Activated naive CD4-positive, alpha-beta T cell treated with anti-CD3 and anti-CD28 coated beads, Interleukin-2, amount 50 U/mL, for 24 hours (primary cell): ENCODE data around the gene COL8A2.

ENCODE experiments used
- H3K27ac Mint-ChIP-seq: one replicate; pipeline ENCODE4 v1.8.0; 2021; ENCODE audit warnings: mild to moderate bottlenecking, mixed read lengths
- H3K27me3 Mint-ChIP-seq: one replicate; pipeline ENCODE4 v1.8.0; 2021; ENCODE audit warnings: mixed read lengths
- H3K36me3 Mint-ChIP-seq: one replicate; pipeline ENCODE4 v1.8.0; 2021; ENCODE audit warnings: mixed read lengths
- H3K4me1 Mint-ChIP-seq: one replicate; pipeline ENCODE4 v1.8.0; 2021; ENCODE audit warnings: mixed read lengths
- H3K4me3 Mint-ChIP-seq: one replicate; pipeline ENCODE4 v1.8.0; 2021; ENCODE audit warnings: mild to moderate bottlenecking, mixed read lengths
- H3K9me3 Mint-ChIP-seq: one replicate; pipeline ENCODE4 v1.8.0; 2021; ENCODE audit warnings: mixed read lengths

Gene COL8A2

DNA sequence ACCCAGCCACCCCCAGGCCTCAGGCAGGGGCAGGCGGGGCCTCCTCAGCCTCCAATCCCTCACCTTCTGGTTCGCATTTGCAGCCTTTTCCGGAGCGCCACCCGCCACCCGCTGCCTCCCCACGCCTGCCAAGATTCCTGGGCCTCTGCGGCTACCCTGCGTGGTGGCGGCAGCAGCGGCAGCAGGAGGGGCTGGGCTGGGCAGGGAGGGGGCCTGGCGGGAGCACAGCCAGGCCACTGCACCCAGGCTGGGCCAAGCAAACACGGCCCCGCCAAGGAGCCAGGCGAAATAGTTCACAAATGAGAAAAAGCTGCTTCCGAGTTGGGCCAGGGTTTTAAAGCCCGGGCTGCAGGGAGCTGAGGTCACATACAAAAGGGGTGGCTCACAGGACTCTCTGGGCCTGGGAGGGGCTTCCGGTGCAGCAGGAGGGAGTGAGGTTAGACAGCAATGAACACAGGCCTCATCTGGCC lies 9.8 kb downstream of the COL8A2 start:
- no peaks in the 10 kb centered on the region for H3K27me3 Mint-ChIP-seq
- no peaks in the 10 kb centered on the region for H3K9me3 Mint-ChIP-seq
- H3K36me3 Mint-ChIP-seq: no peaks in the 10 kb centered on the region
- no peak overlapping the region for H3K4me3 Mint-ChIP-seq
- H3K27ac Mint-ChIP-seq: no peak overlapping the region
- peaks cover 14% of the 10 kb centered on the region for H3K4me1 Mint-ChIP-seq

DNA sequence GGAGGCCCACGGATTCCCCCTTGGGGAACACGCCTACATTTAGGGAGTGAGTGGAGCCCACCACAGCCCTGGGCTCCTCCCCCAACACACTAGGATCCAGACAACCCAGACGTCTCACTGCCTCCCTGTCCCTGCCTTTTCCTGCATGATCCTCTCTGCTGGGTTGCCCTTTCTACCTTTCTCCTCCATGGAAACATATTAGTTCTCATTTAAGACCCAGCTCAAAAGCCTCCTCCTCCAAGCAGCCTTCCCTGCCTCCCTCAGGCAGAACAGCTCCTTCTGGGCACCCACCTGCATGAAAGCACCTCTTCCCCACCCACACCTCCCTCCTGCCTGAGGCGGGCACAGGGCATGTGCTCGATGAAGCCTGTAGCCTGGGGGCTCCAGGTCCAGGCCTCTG lies 10.7 kb downstream of the COL8A2 start:
- Mint-ChIP-seq H3K36me3 (no peaks in the 10 kb centered on the region), H3K27ac (no peak overlapping the region), H3K4me1 (peaks cover 19% of the 10 kb centered on the region), H3K4me3 (no peak overlapping the region), H3K9me3 (no peaks in the 10 kb centered on the region), H3K27me3 (no peaks in the 10 kb centered on the region)

DNA sequence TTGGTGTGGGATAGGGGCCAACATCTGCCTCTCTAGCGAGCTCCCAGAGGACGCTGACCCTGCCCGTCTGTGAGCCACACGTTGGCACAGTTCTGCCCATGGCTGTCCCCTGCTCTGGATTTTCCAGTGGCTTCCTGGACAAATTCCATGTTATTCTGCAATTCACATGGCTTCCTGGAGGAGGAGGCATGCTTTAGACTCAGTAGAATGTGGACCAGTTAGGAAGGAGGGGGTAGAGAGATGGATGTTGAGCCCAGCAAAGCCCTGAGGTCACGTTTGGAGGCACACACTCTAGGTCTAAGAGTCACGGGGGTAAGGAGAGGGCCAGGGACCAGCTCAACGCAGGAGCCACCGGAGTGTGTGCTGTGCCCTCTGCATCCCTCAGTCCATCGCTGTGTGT lies 12.2 kb downstream of the COL8A2 start:
- H3K9me3 Mint-ChIP-seq: no peaks in the 10 kb centered on the region
- no peaks in the 10 kb centered on the region for H3K36me3 Mint-ChIP-seq
- H3K4me3 Mint-ChIP-seq: no peak overlapping the region
- no peaks in the 10 kb centered on the region for H3K27me3 Mint-ChIP-seq
- H3K27ac Mint-ChIP-seq: no peak overlapping the region
- H3K4me1 Mint-ChIP-seq: peaks cover 34% of the 10 kb centered on the region

DNA sequence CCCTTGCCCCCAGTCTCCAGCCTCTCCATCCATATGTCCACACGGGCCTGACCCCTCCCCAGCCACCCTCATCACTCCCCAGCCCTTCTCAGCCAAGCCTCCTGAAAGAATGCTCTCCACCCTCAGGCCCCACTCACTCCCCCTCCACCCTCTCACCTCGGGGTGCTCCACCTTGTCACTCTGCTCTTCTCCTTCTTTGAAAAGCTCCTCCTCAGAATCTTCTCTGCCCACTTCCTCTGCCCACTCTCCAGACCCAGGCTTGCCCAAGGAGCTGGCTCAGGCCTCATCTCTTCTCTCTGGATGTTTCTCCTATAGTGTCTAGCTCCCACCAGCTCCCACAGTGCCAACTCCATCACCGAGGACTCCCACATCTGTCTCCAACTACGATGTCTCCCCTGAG lies 13.9 kb downstream of the COL8A2 start:
- Mint-ChIP-seq H3K9me3 (no peaks in the 10 kb centered on the region), H3K4me3 (no peak overlapping the region), H3K4me1 (peaks cover 36% of the 10 kb centered on the region), H3K36me3 (no peaks in the 10 kb centered on the region), H3K27ac (peak overlapping the region; percentile 55), H3K27me3 (no peaks in the 10 kb centered on the region)

DNA sequence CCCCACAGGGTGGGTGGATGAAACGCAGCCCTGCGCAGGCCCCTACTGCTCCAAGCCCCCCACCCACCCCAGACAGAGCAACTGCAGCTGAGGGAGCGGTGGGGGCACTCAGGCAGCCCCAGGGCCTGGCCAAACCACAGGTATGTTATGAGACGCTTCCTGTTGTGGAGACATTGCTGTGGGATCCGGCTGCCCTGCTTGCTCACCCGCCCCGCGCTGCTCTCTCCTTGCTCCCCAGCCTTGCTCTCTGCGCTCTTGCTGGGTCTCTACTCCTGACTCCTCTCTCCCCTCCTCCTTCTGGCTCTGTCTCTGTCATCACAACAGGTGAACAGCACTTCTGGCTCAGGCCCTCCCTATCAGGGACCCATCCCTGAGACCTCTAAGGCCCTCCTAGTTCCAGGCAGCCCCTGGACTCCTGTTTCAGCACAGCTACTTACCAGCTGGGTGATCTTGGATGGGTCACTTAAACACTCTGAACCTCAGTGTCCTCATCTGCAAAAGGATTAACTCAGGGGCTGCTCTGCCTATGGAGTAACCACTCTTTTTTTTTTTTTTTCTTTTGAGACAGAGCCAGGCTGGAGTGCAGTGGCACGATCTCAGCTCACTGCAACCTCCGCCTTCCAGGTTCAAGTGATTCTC lies 15.9 kb downstream of the COL8A2 start:
- peak overlapping the region; percentile 43 for H3K27ac Mint-ChIP-seq
- peak overlapping the region; percentile 37 for H3K4me3 Mint-ChIP-seq

DNA sequence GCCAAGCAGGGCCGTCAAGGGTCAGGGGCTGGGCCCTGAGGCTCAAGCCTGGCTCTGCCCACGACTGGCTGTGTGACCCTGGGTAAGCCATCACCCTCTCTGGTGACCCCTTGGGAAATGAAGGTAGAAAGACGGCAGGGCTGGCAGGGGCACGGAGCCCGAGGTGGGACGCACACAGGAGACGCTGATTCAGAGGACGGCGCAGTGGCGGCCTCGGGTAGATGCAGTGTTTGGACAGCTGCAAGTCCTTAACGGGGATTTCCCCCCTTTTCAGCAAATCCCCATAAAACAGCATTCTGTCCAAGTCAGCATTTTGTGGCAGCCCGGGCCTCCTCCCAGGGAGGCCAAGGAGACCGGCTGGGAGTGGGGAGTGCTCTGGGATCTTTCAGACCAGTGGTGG lies 16.7 kb downstream of the COL8A2 start:
- Mint-ChIP-seq H3K4me3 (no peak overlapping the region), H3K4me1 (peaks cover 36% of the 10 kb centered on the region), H3K27me3 (no peaks in the 10 kb centered on the region), H3K36me3 (no peaks in the 10 kb centered on the region), H3K27ac (no peak overlapping the region), H3K9me3 (no peaks in the 10 kb centered on the region)

More for the DNA sequence above, 15.9 kb downstream of the COL8A2 start:
- Mint-ChIP-seq H3K27me3 (no peaks in the 10 kb centered on the region), H3K4me1 (peaks cover 36% of the 10 kb centered on the region), H3K36me3 (no peaks in the 10 kb centered on the region), H3K9me3 (no peaks in the 10 kb centered on the region)

DNA sequence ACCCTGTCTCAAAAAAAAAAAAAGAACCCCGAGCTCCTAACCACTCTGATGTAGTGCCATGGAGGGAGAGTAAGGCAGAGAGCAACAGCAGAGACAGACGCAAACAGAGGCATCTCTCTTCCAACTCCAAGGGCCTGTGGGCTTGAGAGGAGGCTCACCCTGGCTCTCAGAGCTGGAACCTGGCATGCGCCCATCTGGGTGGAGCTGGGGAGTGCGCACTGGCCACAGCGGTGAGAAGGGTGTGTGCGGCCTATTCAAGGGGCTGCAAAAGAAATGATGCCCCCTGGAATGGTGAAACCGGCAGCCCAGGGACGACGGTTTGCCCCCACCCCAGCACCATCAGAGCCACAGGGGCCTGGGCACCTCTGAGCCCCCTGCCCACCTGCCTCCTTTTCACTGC lies 17.6 kb downstream of the COL8A2 start:
- peaks cover 35% of the 10 kb centered on the region for H3K4me1 Mint-ChIP-seq
- no peaks in the 10 kb centered on the region for H3K9me3 Mint-ChIP-seq
- H3K36me3 Mint-ChIP-seq: no peaks in the 10 kb centered on the region
- H3K27me3 Mint-ChIP-seq: no peaks in the 10 kb centered on the region
- no peak overlapping the region for H3K27ac Mint-ChIP-seq
- H3K4me3 Mint-ChIP-seq: no peak overlapping the region

DNA sequence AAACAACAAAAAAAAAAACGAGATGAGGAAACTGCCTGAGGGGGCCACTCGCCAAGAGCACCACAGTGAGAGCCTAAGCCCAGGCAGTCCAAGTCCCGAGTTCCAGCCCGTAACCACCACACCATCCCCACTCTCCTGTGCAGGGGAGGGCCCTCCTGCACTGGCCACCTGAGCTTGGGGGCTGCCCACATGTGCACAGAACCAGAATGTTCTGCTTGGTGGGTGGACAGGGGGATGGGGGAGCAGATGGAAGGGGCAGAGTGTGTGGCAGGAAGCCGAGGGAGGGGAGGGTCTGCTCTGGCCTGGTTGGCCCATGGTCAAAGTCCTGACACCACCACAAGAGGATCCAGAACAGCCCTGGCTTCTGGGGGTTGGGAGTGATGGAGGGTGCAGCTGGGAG lies 18.8 kb downstream of the COL8A2 start:
- Mint-ChIP-seq H3K4me1 (peaks cover 26% of the 10 kb centered on the region), H3K27me3 (no peaks in the 10 kb centered on the region), H3K9me3 (no peaks in the 10 kb centered on the region), H3K27ac (no peak overlapping the region), H3K4me3 (no peak overlapping the region), H3K36me3 (no peaks in the 10 kb centered on the region)

DNA sequence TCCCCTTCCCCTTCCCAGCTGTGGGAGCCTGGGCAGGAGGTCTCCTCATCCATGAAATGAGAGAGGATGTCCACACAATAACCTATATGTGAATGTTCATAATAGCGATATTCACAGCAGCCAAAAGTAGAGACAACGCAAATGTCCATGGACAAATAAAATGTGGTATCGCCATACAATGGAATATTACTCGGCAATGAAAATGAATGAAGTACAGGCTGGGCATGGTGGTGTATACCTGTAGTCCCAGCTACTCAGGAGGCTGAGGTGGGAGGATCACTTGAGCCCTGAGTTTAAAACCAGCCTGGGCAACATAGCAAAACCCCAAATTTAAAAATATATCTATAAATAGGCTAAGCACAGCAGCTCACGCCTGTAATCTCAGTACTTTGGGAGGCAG lies 23.5 kb downstream of the COL8A2 start:
- no peaks in the 10 kb centered on the region for H3K36me3 Mint-ChIP-seq
- no peaks in the 10 kb centered on the region for H3K27me3 Mint-ChIP-seq
- no peak overlapping the region for H3K4me3 Mint-ChIP-seq
- no peaks in the 10 kb centered on the region for H3K9me3 Mint-ChIP-seq
- no peaks in the 10 kb centered on the region for H3K4me1 Mint-ChIP-seq
- no peak overlapping the region for H3K27ac Mint-ChIP-seq

DNA sequence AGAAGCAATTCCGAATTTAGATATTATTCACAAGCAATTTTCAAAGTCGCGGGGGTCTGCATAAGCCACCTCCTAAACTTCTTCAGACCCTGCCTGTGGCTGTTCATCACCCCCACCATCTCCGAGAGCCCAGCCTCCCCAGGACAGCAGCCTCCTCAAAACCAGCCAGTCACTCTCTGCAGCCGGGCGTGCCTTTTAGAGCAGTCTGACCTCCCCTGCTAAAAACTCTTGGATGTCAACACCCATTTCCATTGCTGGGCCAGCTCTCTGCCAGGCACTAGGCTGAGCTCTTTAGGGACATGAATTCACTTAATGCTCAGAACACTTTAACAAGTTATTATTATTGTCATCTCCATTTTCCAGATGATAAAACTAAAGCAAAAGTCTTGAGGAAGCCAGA lies 24.6 kb downstream of the COL8A2 start:
- Mint-ChIP-seq H3K36me3 (no peaks in the 10 kb centered on the region), H3K9me3 (no peaks in the 10 kb centered on the region), H3K4me1 (no peaks in the 10 kb centered on the region), H3K27me3 (no peaks in the 10 kb centered on the region), H3K4me3 (no peak overlapping the region), H3K27ac (peak overlapping the region; percentile 46)

DNA sequence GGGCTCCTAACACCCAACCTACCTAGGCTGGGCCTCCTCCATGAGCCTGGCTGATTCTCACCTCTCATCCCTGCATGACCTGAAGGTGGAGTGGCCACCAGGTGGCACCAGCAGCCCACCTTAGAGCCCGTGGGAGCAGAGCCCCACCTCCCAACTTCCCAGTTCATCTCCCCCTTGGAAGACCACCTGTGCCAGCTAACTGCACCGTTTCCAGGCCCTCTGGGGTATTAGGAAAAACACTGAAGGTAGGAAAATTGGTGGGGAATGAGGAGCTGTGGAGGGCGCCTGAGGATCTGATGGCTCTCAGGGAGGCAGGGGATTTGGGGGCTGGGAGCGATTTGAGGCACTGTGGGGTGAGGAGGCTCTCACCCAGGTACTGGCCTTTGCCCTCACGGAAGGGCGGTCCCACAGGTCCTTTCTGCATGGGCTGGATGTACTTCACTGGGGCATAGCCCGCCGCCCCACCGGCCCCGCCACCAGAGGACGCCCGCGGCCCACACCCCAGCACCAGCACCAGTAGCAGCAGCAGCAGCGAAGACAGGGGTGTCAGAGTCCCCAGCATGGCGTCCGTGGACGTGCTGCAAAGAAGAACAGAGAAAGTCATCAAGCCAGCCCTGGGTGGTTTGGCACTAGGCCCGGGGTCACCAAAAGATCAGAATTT lies 25.2 kb downstream of the COL8A2 start:
- no peak overlapping the region for H3K4me3 Mint-ChIP-seq
- H3K27ac Mint-ChIP-seq: no peak overlapping the region
- no peaks in the 10 kb centered on the region for H3K4me1 Mint-ChIP-seq
- no peaks in the 10 kb centered on the region for H3K27me3 Mint-ChIP-seq
- no peaks in the 10 kb centered on the region for H3K9me3 Mint-ChIP-seq
- no peaks in the 10 kb centered on the region for H3K36me3 Mint-ChIP-seq

DNA sequence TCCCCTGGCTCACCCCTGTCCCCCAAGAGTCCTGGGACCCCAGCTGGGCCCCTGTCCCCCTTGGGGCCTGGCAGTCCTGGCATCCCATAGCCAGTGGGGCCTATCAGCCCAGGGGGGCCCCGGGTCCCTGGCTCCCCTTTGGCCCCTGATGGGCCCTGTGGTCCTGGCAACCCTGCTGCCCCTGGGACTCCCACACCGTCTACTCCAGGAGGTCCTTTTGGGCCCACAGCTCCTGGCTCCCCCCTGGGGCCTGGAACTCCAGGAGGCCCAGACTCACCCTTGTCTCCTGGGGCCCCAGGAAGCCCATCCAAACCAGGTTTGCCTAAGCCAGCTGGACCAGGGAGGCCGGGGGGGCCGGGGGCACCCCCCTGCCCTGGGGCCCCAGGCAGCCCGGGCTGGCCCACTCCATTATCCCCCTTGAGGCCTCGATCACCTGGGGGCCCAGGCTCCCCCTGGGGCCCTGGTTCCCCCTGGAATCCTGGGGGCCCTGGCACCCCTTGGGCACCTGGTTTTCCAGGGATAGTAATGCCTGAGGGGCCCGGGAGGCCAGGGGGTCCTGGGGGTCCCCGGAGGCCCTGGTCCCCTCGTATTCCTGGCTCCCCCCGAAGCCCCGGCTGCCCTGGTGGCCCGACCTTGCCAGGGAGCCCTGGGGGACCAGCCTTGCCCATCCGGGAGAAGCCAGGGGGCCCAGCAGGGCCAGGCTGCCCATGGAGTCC lies 26.2 kb downstream of the COL8A2 start:
- Mint-ChIP-seq H3K27me3 (no peaks in the 10 kb centered on the region), H3K4me1 (no peaks in the 10 kb centered on the region), H3K27ac (no peak overlapping the region), H3K9me3 (no peaks in the 10 kb centered on the region), H3K36me3 (no peaks in the 10 kb centered on the region), H3K4me3 (no peak overlapping the region)

DNA sequence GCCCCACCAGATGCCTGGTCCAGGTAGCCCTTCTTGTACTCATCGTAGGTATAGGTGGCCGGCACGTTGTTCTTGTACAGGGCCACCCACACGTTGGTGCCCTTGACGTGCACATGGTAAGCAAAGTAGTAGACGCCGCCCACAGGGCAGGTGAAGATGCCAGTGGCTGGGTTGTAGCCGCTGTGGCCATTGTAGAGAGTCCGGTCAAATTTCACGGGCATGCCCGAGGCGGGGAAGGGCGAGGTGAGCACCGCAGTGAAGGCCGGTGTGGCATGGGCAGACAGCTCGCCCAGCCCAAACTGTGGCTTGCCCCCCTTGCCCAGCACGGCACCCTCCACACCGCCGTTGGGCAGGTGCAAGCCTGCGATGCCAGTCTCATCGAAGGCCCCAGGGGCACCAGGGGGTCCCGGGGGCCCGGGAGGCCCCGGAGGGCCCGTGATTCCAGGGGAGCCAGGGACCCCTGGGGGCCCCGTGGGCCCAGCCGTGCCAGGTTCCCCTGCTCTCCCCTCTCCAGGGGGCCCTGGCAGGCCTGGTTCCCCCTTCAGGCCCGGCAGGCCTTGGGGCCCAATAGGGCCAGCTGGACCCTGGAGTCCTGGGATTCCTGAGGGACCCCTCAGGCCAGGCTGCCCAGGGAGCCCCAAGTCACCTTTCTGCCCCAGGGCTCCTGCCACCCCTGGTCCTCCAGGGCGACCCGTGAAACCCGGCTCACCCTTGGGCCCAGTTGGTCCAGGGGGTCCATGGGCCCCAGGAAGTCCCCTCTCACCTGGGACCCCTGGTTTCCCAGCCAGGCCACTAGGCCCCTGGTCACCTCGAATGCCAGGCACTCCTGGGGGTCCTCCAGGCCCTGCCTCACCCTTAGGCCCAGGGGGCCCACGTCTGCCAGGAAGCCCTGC lies 27.1 kb downstream of the COL8A2 start:
- no peak overlapping the region for H3K27ac Mint-ChIP-seq
- H3K36me3 Mint-ChIP-seq: no peaks in the 10 kb centered on the region
- H3K27me3 Mint-ChIP-seq: no peaks in the 10 kb centered on the region
- H3K9me3 Mint-ChIP-seq: no peaks in the 10 kb centered on the region
- H3K4me3 Mint-ChIP-seq: no peak overlapping the region
- H3K4me1 Mint-ChIP-seq: no peaks in the 10 kb centered on the region

DNA sequence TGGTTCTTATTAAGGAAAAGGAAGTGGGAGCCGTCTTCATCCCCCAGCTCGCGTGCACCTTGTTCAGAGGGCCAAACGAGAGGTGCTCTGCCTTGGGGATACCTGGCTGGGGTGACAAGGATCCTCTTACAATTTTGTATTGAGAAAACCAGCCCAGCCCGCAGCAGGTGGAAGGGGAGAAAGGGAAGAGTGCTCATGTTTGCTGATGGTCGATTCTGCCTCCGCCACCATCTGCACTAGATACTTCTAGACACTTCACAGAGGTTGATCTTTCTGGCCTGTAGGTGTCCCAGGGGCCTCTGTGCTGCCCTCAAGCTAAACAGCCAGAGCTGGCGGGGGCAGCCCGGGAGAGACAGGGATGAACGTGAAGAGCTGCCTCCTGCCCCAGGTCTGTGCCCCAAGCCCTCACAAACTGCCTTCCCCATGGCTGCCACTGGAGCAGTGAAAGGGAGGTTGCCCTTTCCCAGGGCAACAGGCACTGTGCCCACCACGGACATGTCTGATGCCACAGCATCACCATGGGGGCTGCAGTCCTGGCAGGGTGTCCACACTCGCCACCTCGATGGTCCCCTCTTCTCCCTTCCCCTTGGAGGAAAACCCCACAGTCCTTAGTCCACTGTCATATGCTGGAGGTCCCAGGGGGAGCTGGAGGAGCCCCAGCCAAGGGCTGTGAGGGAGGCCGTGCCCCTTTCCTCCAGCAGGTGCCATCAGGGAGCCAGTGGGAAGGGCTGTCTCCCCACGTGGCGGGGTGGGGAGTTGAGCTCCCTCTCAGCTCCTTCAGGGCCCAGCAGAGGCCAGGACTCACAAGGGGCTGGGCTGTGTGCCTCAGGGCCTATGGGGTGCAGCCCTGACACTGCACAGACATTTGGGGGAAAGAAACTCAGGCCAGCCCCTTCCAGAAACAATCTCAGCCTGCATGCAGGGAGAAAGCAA lies 28.3 kb downstream of the COL8A2 start:
- Mint-ChIP-seq H3K9me3 (no peaks in the 10 kb centered on the region), H3K4me3 (no peak overlapping the region), H3K27me3 (no peaks in the 10 kb centered on the region), H3K36me3 (peaks cover 2% of the 10 kb centered on the region), H3K27ac (peak overlapping the region; percentile 46), H3K4me1 (peaks cover 8% of the 10 kb centered on the region)
